GM18951 (cell line): ENCODE results near the gene HDAC1.

Experiments used
- POLR2A ChIP-seq: IDR thresholded peaks from 4 replicates; pipeline ENCODE4 v1.6.1; 2011; ENCODE audit warnings: mild to moderate bottlenecking; ENCODE audit not compliant: insufficient read length, insufficient read depth; ENCODE audit errors: extremely low read depth
- in situ Hi-C: fragments of 300-500 bp; cut with MboI; formaldehyde crosslinking; loops from one replicate; pipeline ENCODE4 v1.12.0; 2022; ENCODE audit warnings: low sequenced_read_pairs, mixed read lengths, inconsistent platforms; ENCODE audit not compliant: unreplicated experiment

The HDAC1 gene

GRCh38 chr1:32327204-32327603 is 35.3 kb downstream of the HDAC1 start:
- in situ Hi-C loops: no loop called here
- no peak for TF ChIP-seq POLR2A

DNA sequence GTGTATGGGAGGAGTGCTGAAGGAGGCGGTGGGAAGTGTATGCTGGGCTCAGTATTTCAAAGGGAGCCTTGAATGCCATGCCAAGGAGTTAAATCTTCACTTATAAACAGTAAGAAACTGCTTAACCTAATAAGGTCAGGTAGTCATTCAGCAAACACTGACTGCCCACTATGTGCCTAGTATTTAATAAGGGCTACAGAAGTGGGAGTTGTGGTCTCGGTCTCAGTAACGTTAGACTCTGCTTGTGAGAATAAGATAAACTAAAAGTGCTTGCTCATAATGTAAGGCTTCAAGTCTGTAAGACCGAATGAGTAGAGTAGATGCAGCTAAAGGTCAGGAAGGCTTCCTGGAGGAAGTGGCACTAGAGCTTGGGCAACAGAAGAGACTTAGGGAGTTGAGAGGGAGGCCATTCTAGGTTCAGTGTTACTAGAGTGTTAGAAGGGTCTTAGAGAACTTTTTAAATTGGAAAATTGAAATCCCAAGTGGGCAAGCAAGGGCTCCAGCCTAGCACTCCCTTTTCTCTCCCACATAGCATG is 38.1 kb downstream of the HDAC1 start:
- in situ Hi-C loops: no loop called here
- TF ChIP-seq POLR2A: no peak

DNA sequence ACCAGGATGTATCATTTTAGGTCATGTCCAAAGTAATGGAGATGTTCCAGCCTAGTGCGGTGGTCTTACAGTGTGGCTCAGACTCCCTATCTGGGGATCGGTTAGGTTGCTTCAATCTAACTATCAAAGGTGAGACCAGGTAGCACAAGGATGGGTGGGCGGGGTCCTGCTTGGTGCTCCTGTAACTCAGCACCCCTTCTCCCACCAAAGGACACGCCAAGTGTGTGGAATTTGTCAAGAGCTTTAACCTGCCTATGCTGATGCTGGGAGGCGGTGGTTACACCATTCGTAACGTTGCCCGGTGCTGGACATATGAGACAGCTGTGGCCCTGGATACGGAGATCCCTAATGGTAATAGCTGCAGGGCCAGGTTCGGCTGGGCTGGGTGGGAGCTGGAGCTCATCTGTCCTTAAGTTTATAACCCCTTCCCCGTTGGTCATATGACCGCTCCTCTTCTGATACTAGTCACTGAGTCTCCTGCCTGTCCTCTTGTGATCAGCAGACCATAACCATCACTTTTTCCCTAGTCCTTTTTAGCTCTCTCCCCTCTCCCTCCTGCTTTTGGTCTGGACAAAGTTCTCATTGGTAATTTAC is 38.8 kb downstream of the HDAC1 start:
- in situ Hi-C loops: no loop called here
- peak; percentile 19 for TF ChIP-seq POLR2A

- TF ChIP-seq POLR2A: peak; percentile 5
- in situ Hi-C loops: no loop called here
Measured at GRCh38 chr1:32331549-32331948, 39.7 kb downstream of the HDAC1 start.

DNA sequence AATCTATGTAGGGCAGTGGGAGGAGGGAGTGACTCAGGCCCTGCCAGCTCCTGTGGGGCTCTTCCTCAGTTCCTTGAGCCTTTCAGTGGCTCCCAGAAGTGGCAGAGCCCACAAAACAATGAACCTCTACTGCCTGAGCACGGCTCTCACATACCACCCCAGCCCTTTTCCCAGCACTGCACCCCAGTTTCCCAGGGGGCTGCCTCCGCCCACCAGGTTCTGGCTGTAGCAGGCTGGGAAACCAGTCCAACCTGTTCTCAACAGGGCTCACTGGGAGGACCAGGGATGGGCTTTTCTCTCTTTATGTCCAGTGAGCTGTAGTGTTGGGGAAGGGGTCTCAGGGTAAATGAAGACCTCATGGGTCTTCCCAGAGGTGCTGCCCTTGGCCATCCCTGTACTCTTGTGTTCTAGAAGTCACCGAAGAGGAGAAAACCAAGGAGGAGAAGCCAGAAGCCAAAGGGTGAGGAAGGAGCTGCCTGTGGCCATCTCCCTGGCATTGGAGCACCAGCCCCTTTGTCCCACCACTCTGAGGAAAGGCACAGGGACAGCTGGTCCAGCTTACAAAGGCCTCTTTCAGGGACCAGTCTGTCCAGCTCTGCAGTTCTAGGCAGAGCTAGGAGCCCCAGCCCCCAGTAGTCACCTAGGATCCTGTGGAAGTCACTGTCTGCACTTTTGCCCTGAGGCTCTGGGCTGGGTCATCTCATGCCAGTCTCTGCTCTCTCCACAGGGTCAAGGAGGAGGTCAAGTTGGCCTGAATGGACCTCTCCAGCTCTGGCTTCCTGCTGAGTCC is 40.6 kb downstream of the HDAC1 start:
- in situ Hi-C loops: no loop called here
- TF ChIP-seq POLR2A: peak; percentile 18

DNA sequence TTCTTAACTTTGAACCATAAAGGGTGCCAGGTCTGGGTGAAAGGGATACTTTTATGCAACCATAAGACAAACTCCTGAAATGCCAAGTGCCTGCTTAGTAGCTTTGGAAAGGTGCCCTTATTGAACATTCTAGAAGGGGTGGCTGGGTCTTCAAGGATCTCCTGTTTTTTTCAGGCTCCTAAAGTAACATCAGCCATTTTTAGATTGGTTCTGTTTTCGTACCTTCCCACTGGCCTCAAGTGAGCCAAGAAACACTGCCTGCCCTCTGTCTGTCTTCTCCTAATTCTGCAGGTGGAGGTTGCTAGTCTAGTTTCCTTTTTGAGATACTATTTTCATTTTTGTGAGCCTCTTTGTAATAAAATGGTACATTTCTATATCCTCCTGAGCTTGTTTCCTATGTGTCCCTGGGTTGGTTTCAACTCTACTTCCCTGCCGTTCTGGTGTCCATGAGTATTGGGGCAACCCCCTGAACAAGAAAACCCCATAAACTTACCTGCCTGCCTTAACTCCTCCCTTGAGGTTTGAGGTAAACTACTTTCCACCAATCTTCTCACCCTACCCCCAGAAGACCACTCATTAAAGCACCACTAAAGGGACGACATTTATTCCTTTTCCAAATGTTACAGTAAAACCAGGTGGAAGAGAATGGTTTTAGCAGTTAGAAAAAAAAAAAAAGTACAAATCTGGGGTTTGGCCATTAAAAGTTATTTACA is 41.5 kb downstream of the HDAC1 start:
- in situ Hi-C loops: no loop called here
- TF ChIP-seq POLR2A: peak; percentile 38

GRCh38 chr1:32334274-32334861 is 42.5 kb downstream of the HDAC1 start:
- in situ Hi-C loops: no loop called here
- peak; percentile 35 for TF ChIP-seq POLR2A

- in situ Hi-C loops: no loop called here
- peak; percentile 10 for TF ChIP-seq POLR2A
Measured at GRCh38 chr1:32334864-32335534, 43.1 kb downstream of the HDAC1 start.

DNA sequence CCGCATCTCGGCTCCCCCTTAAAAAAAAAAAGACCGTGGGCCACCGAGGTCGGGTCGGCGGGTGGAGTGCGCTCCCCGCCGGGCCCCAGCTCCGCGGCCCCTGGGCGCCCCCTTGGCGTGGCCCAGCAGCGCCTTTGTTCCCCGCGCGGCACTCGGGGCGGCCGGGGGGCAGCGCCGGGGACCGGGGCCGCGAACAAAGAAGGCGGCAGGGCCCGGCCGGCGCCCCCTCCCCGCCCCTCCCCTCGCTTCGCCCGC is 43.6 kb downstream of the HDAC1 start:
- TF ChIP-seq POLR2A: no peak
- in situ Hi-C loops: no loop called here

DNA sequence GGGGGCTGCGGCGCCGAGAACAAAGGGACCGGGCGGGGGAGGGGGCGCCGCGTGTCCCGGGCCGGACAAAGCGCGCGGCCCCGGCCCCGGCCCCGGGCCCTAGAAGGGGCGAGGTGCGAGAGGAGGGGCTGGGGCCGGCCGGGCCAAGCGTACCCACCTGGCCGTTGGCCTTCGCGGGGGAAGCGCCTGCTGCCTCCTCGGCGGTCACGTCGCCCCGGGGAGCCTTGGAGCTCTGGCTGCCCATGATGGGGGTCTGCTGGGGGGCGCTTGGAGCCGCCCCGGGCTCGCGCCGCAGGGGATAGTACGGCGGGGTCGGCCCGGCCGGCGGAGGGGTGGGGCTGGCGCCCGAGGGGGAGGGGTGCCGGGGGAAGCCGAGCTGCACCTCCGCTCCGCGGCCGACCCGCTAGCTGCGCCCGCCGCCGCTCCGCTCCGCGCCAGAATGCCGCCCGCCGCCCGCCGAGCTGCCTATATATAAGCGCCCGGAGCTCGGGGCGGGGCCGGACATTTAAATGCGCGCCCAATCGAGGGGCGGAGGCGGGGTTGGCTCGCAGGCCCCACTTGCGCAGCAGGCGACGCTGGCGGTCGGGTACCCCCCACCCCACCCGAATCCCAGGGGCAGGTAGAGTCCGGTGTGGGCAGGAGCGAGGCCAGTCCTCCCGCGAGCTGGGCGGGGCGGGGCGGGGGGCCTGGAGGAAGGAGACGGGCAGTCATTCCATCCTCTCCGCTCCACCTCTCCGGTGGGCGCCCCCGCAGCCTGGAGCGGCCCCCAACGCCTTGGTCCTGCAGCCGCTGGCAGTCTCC is 44.1 kb downstream of the HDAC1 start, which contains the start of gene MARCKSL1:
Gene MARCKSL1, minus strand, starts transcription at position 444 of the 801 bp plus-strand sequence. Its CDS starts 200 bp downstream, at position 244.
- TF ChIP-seq POLR2A: peak; percentile 100
- in situ Hi-C loops: no loop called here

- in situ Hi-C loops: no loop called here
- TF ChIP-seq POLR2A: no peak
Measured at GRCh38 chr1:32336591-32336932, 44.7 kb downstream of the HDAC1 start.
